CD4-positive, CD25-positive, alpha-beta regulatory T cell (primary cell): ENCODE measurements around the gene ADRB1. TPM values are rescaled to one million over a fixed set of nuclear protein-coding genes. Genes with fewer than 3 reads are reported as not detected.

Experiments
- ATAC-seq, 2 donors: fragments of 150-1000 bp; cut with Tn5 transposase; one replicate each; pipeline ENCODE4 v1.10.0; 2021; ENCODE audit warnings: low read depth in 2 of 2, moderate number of reproducible peaks in 2 of 2, moderate library complexity in 1 of 2
- DNase-seq, 3 donors: peaks; one replicate each; pipeline versions ENCODE4 v3.0.0 to v3.0.0-alpha.2; 2012 to 2022; ENCODE audit warnings: mixed read lengths in 1 of 3
- H3K27ac ChIP-seq: one replicate; pipeline ENCODE4 v1.7.0; 2013; ENCODE audit warnings: mild to moderate bottlenecking, low read length; ENCODE audit not compliant: insufficient read depth, poor library complexity, severe bottlenecking
- H3K27me3 ChIP-seq: one replicate; pipeline ENCODE4 v1.7.0; 2013; ENCODE audit warnings: low read length; ENCODE audit not compliant: control insufficient read depth, insufficient read depth
- H3K36me3 ChIP-seq: one replicate; pipeline ENCODE4 v1.7.0; 2013; ENCODE audit warnings: mild to moderate bottlenecking, low read length, moderate library complexity; ENCODE audit not compliant: control insufficient read depth, insufficient read depth
- H3K4me1 ChIP-seq: 2 replicates; pipeline ENCODE4 v1.7.0; 2013; ENCODE audit warnings: mild to moderate bottlenecking, low read length; ENCODE audit not compliant: insufficient read depth, control insufficient read depth, poor library complexity, severe bottlenecking
- H3K4me3 ChIP-seq: one replicate; pipeline ENCODE4 v1.7.0; 2013; ENCODE audit warnings: low read depth, mild to moderate bottlenecking, low read length, moderate library complexity
- H3K9me3 ChIP-seq, 2 experiments: 1 replicate in 1 of 2; 2 replicates in 1 of 2; pipeline ENCODE4 v1.7.0; 2013; ENCODE audit warnings: low read length in 2 of 2, mild to moderate bottlenecking in 1 of 2, moderate library complexity in 1 of 2; ENCODE audit not compliant: control insufficient read depth in 2 of 2
- H3K27ac Mint-ChIP-seq, 3 donors: one replicate each; pipeline ENCODE4 v1.8.0; 2020 to 2022; ENCODE audit warnings: mild to moderate bottlenecking in 3 of 3, mixed read lengths in 3 of 3, moderate library complexity in 2 of 3
- H3K27me3 Mint-ChIP-seq: one replicate; pipeline ENCODE4 v1.8.0; 2022; ENCODE audit warnings: mild to moderate bottlenecking, mixed read lengths
- H3K36me3 Mint-ChIP-seq: one replicate; pipeline ENCODE4 v1.8.0; 2020; ENCODE audit warnings: mixed read lengths
- H3K4me1 Mint-ChIP-seq, 4 donors: one replicate each; pipeline ENCODE4 v1.8.0; 2020 to 2022; ENCODE audit warnings: mixed read lengths in 4 of 4, mild to moderate bottlenecking in 1 of 4
- H3K4me3 Mint-ChIP-seq, 4 donors: one replicate each; pipeline ENCODE4 v1.8.0; 2020 to 2022; ENCODE audit warnings: mild to moderate bottlenecking in 4 of 4, mixed read lengths in 4 of 4, moderate library complexity in 3 of 4
- H3K9me3 Mint-ChIP-seq, 7 donors: one replicate each; pipeline ENCODE4 v1.8.0; 2020 to 2022; ENCODE audit warnings: mixed read lengths in 7 of 7, mild to moderate bottlenecking in 3 of 7, moderate library complexity in 2 of 7
- polyA plus RNA-seq, 4 donors: library from polyadenylated mRNA; unstranded; fragments of 300-500 nt; fragmentation: Illumina TruSeq; gene quantifications; one replicate each; pipeline ENCODE4 v1.2.3, GENCODE V29; 2021
- total RNA-seq: library from RNA; stranded (reverse); gene quantifications from one replicate; pipeline ENCODE4 v1.2.3, GENCODE V29; 2022

The ADRB1 gene
- total and polyA plus RNA-seq, 5 donors from 2014 or later: 0.17 TPM; not detected in 4

- Histone ChIP-seq H3K27ac (no peak overlapping the region), H3K4me1 (no peaks in the 10 kb centered on the region), H3K4me3 (no peak overlapping the region), H3K36me3 (no peaks in the 10 kb centered on the region), H3K27me3 (peaks cover 22% of the 10 kb centered on the region), H3K9me3 (no peaks in the 10 kb centered on the region)
- ATAC-seq (no peak), DNase-seq (no peak)
- Mint-ChIP-seq H3K4me3 (no peak overlapping the region), H3K36me3 (no peaks in the 10 kb centered on the region), H3K4me1 (no peaks in the 10 kb centered on the region), H3K27ac (no peak overlapping the region), H3K27me3 (peaks cover 55% of the 10 kb centered on the region), H3K9me3 (peaks cover 0 to 3% (median 0%) of the 10 kb centered on the region in 7 donors)
These were observed 7.9 kb upstream of the ADRB1 start for GRCh38 chr10:114035791-114036190.

- Histone ChIP-seq H3K36me3 (no peaks in the 10 kb centered on the region), H3K27me3 (peaks cover 37% of the 10 kb centered on the region), H3K9me3 (no peaks in the 10 kb centered on the region), H3K4me3 (no peak overlapping the region), H3K4me1 (peaks cover 6% of the 10 kb centered on the region), H3K27ac (no peak overlapping the region)
- peaks cover 0 to 6% (median 2%) of the 10 kb centered on the region in 4 donors for H3K4me1 Mint-ChIP-seq
- peaks cover 0 to 3% (median 0%) of the 10 kb centered on the region in 7 donors for H3K9me3 Mint-ChIP-seq
- H3K27ac Mint-ChIP-seq: no peak overlapping the region
- H3K4me3 Mint-ChIP-seq: no peak overlapping the region
- DNase-seq: no peak
- H3K27me3 Mint-ChIP-seq: peaks cover 54% of the 10 kb centered on the region
- no peak for ATAC-seq
- H3K36me3 Mint-ChIP-seq: no peaks in the 10 kb centered on the region
These were observed 4.8 kb upstream of the ADRB1 start for GRCh38 chr10:114038819-114039218.

- Mint-ChIP-seq H3K4me3 (no peak overlapping the region), H3K36me3 (no peaks in the 10 kb centered on the region), H3K27me3 (peaks cover 40% of the 10 kb centered on the region), H3K4me1 (peaks cover 0 to 21% (median 2%) of the 10 kb centered on the region in 4 donors), H3K9me3 (peaks cover 0 to 3% (median 0%) of the 10 kb centered on the region in 7 donors), H3K27ac (no peak overlapping the region)
- ATAC-seq (no peak), DNase-seq (no peak)
- Histone ChIP-seq H3K27ac (no peak overlapping the region), H3K4me3 (no peak overlapping the region), H3K4me1 (peaks cover 19% of the 10 kb centered on the region), H3K27me3 (peaks cover 36% of the 10 kb centered on the region), H3K36me3 (no peaks in the 10 kb centered on the region), H3K9me3 (no peaks in the 10 kb centered on the region)
These were observed 2.5 kb upstream of the ADRB1 start for GRCh38 chr10:114041166-114041565.

GRCh38 chr10:114042895-114043531 is 653 bp upstream of the ADRB1 start:
- Histone ChIP-seq H3K36me3 (no peaks in the 10 kb centered on the region), H3K4me3 (no peak overlapping the region), H3K9me3 (no peaks in the 10 kb centered on the region), H3K4me1 (peaks cover 19% of the 10 kb centered on the region), H3K27ac (no peak overlapping the region), H3K27me3 (peaks cover 48% of the 10 kb centered on the region)
- ATAC-seq: no peak
- Mint-ChIP-seq H3K36me3 (no peaks in the 10 kb centered on the region), H3K9me3 (peaks cover 0 to 3% (median 0%) of the 10 kb centered on the region in 7 donors), H3K4me1 (peaks cover 0 to 21% (median 2%) of the 10 kb centered on the region in 4 donors), H3K27me3 (peaks cover 58% of the 10 kb centered on the region), H3K4me3 (peak overlapping the region in 3 of 4 donors; percentile 7 to 71 (median 70)), H3K27ac (no peak overlapping the region)
- no peak for DNase-seq

GRCh38 chr10:114044247-114045135 is 825 bp downstream of the ADRB1 start:
- Histone ChIP-seq H3K27me3 (peaks cover 50% of the 10 kb centered on the region), H3K36me3 (no peaks in the 10 kb centered on the region), H3K27ac (no peak overlapping the region), H3K4me1 (peaks cover 19% of the 10 kb centered on the region), H3K9me3 (no peaks in the 10 kb centered on the region), H3K4me3 (no peak overlapping the region)
- H3K9me3 Mint-ChIP-seq: peaks cover 0 to 4% (median 0%) of the 10 kb centered on the region in 7 donors
- peaks cover 0 to 21% (median 3%) of the 10 kb centered on the region in 4 donors for H3K4me1 Mint-ChIP-seq
- peak overlapping the region in 2 of 4 donors; percentile 52 to 74 for H3K4me3 Mint-ChIP-seq
- peaks cover 67% of the 10 kb centered on the region for H3K27me3 Mint-ChIP-seq
- H3K27ac Mint-ChIP-seq: no peak overlapping the region
- ATAC-seq: no peak
- DNase-seq: no peak
- H3K36me3 Mint-ChIP-seq: no peaks in the 10 kb centered on the region

- Mint-ChIP-seq H3K36me3 (no peaks in the 10 kb centered on the region), H3K27ac (no peak overlapping the region), H3K4me3 (peak overlapping the region in 3 of 4 donors; percentile 69 to 81 (median 72)), H3K4me1 (peaks cover 0 to 21% (median 3%) of the 10 kb centered on the region in 4 donors), H3K9me3 (peaks cover 0 to 4% (median 0%) of the 10 kb centered on the region in 7 donors), H3K27me3 (peaks cover 70% of the 10 kb centered on the region)
- DNase-seq (peak in 1 of 3 donors; percentile 37), ATAC-seq (peak in 1 of 2 donors; percentile 24)
- H3K27ac ChIP-seq: no peak overlapping the region
- H3K9me3 ChIP-seq: no peaks in the 10 kb centered on the region
- no peaks in the 10 kb centered on the region for H3K36me3 ChIP-seq
- H3K4me1 ChIP-seq: peaks cover 19% of the 10 kb centered on the region
- no peak overlapping the region for H3K4me3 ChIP-seq
- peaks cover 48% of the 10 kb centered on the region for H3K27me3 ChIP-seq
These were observed 1.7 kb downstream of the ADRB1 start for GRCh38 chr10:114045136-114046086.

GRCh38 chr10:114046087-114046458 is 2.4 kb downstream of the ADRB1 start:
- peaks cover 74% of the 10 kb centered on the region for H3K27me3 Mint-ChIP-seq
- peaks cover 0 to 4% (median 0%) of the 10 kb centered on the region in 7 donors for H3K9me3 Mint-ChIP-seq
- DNase-seq (no peak), ATAC-seq (no peak)
- H3K36me3 Mint-ChIP-seq: no peaks in the 10 kb centered on the region
- Histone ChIP-seq H3K27ac (no peak overlapping the region), H3K36me3 (no peaks in the 10 kb centered on the region), H3K9me3 (no peaks in the 10 kb centered on the region), H3K4me3 (no peak overlapping the region), H3K27me3 (peaks cover 44% of the 10 kb centered on the region), H3K4me1 (peaks cover 19% of the 10 kb centered on the region)
- peaks cover 0 to 21% (median 3%) of the 10 kb centered on the region in 4 donors for H3K4me1 Mint-ChIP-seq
- H3K4me3 Mint-ChIP-seq: peak overlapping the region in 2 of 4 donors; percentile 9 to 81
- no peak overlapping the region for H3K27ac Mint-ChIP-seq
